Skeletal muscle satellite cell (primary cell): ENCODE results near the gene BCL11B.

Experiments
- H3K27me3 ChIP-seq: 2 replicates; pipeline ENCODE4 v1.7.0; 2013; ENCODE audit warnings: low read length; ENCODE audit not compliant: control insufficient read depth, insufficient read depth
- H3K36me3 ChIP-seq: 2 replicates; pipeline ENCODE4 v1.7.0; 2013; ENCODE audit warnings: mild to moderate bottlenecking, control low read depth, low read length; ENCODE audit not compliant: insufficient read depth
- H3K4me1 ChIP-seq: 2 replicates; pipeline ENCODE4 v1.7.0; 2013; ENCODE audit warnings: low read length; ENCODE audit not compliant: control insufficient read depth, insufficient read depth
- H3K4me2 ChIP-seq: 2 replicates; pipeline ENCODE4 v1.7.0; 2013; ENCODE audit warnings: mild to moderate bottlenecking, low read length
- H3K4me3 ChIP-seq: 2 replicates; pipeline ENCODE4 v1.7.0; 2013; ENCODE audit warnings: low read length
- H3K9ac ChIP-seq: 2 replicates; pipeline ENCODE4 v1.7.0; 2013; ENCODE audit warnings: mild to moderate bottlenecking, low read depth, low read length, moderate library complexity
- H3K9me3 ChIP-seq: replicated peaks from 2 replicates; pipeline ENCODE4 v1.7.0; 2013; ENCODE audit warnings: mild to moderate bottlenecking, control low read depth, low read length

BCL11B gene

DNA sequence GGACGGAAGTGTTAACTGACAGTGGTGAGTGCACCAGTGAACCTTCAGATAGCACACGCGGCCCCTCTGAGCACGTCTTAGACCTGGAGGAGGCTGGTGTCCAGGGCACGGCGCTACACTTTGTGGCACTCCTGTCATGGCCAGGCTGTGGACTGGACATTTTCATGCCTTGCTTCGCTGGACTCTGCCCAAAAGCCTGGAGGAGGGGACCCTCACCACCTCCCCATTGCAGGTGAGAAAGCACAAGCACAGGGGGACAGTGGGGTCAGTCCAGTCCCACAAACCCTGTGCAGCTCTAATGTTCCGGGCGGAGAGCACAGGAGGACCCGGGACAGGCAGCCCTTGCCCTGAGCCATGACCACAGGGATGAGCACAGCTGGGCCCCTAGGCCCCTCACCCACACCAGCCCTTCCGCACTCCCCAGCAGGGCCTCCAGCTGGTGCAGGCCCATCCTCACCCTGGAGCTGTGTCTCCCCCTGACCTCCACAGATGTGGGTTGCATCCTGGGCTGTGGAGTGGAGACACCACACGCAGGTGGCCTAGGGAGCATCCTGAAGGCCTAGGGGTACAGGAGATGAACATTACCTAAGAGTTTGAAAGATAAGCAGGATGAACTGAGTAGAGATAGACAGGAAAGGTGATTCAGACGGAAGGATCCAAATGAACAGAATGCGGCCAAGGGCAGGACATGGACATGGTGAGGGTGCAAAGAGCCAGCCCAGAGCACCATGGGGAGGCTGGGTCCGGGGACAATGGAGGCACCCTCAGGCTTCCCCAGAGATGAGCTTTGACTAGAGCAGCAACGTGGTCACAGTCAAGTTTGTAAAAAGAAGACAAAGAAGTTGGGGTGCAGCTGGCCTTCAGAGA is 132.8 kb downstream of the BCL11B start:
- H3K4me1 ChIP-seq = no peaks in the 10 kb centered on the region
- H3K9me3 ChIP-seq = no peaks in the 10 kb centered on the region
- H3K27me3 ChIP-seq = no peaks in the 10 kb centered on the region
- H3K9ac ChIP-seq = no peak overlapping the region
- H3K4me2 ChIP-seq = no peak overlapping the region
- no peaks in the 10 kb centered on the region for H3K36me3 ChIP-seq
- no peak overlapping the region for H3K4me3 ChIP-seq

DNA sequence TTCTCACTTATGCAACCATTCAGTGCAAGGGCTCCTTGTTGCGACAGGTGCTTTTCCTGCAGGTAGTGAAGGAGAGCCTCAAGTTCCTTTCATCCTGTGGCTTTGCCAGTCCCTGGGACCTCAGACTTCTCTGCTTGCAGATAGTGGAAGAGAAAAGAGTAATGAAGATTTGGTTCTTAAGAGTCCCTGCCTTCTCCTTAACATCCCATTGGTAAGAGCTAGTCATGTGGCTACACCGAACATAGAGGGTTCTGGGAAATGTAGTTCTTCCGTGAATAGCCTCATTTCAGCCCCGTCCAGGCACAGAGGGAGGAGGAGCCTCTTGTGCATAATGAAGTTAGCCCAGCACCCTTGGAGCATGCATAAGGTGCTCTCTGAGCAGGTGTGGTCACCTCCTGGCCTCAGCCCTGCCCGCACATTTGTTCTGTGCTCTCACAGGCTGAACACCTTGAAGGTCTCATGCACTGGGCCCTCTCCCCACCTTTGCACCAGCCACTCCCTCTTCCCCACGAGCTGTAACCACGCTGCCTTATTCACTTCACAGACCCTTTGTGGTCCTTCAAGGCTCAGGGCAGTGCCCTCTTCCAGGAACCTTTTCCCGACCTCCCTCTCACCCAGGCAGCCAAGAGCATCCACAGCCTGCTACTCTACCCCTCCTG is 134.0 kb downstream of the BCL11B start:
- Histone ChIP-seq H3K27me3 (no peaks in the 10 kb centered on the region), H3K36me3 (no peaks in the 10 kb centered on the region), H3K9me3 (peaks cover under 1% of the 10 kb centered on the region), H3K9ac (no peak overlapping the region), H3K4me2 (no peak overlapping the region), H3K4me3 (no peak overlapping the region), H3K4me1 (no peaks in the 10 kb centered on the region)

DNA sequence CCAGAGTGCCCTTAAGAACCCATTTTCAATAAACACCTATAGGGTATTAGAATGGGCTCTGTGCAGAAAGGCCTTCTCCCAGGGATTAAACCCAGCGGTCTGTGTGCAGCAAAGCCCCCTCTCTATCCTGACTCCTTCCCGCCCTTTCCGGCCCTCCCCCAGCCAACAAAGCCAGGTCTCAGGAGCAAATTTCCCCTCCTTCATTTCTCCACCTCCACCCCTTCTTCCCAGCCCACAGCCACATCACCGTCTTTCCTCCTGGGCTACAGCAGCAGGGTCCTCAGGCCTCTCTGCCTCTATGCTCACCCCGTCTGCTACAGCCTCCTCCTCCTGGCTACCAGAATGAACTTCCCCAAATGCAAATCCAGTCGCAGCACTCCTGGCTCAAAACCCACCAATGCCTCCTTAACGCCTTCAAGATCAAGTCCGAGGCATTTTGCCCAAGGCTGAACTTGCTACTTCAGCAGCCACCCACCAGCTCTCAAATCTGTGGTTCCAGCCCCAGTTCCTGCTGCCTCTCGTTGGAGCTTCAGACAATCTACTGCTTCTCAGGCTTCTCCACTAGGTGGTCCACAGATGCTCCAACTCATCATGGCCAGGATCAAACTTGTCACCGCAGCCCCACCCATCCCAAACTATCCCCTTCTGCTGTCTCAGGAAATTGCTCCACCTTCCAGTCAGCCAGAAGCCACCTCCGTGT is 134.8 kb downstream of the BCL11B start:
- H3K27me3 ChIP-seq = no peaks in the 10 kb centered on the region
- no peak overlapping the region for H3K9ac ChIP-seq
- H3K4me3 ChIP-seq = no peak overlapping the region
- no peaks in the 10 kb centered on the region for H3K4me1 ChIP-seq
- no peak overlapping the region for H3K4me2 ChIP-seq
- H3K36me3 ChIP-seq = no peaks in the 10 kb centered on the region
- H3K9me3 ChIP-seq = peaks cover 3% of the 10 kb centered on the region

DNA sequence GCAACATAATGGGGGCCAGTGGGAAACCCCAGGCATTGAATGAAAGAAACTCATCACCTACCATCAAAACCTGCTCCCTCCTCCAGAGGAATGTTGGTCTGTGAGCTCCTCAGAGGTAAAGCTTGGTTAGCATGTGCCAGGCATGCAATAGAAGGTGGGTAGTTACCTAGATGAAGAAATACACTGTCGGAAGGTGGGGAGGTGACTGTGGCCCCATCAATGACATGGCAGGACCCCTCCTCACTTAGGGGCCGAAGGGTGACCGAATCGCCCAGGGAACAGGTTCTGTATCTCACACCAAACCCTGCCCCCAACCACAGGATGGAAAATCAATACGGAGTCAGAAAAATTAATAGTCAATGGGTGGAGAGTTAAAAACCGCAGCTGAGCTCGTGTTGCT is 135.6 kb downstream of the BCL11B start:
- H3K4me3 ChIP-seq = no peak overlapping the region
- H3K27me3 ChIP-seq = no peaks in the 10 kb centered on the region
- H3K4me1 ChIP-seq = no peaks in the 10 kb centered on the region
- H3K36me3 ChIP-seq = no peaks in the 10 kb centered on the region
- no peak overlapping the region for H3K9ac ChIP-seq
- H3K4me2 ChIP-seq = no peak overlapping the region
- peaks cover 3% of the 10 kb centered on the region for H3K9me3 ChIP-seq

DNA sequence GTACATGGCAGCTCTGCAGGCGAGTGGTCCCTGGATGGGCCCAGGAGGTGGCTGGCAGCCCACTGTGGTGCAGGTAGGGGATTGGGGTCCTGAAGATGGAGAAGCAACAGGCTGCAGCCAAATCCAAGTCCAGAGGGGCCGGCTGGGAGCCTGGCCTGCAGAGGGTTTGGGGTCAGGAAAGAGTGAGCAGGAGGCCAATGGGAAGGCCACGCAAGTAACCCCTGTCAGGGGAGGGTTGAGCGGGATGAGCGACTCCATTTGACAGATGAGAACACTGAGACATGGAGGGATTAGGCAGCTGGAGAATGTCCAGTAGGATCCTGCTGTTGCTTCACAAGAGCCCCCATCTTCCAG is 136.0 kb downstream of the BCL11B start:
- Histone ChIP-seq H3K9ac (no peak overlapping the region), H3K27me3 (no peaks in the 10 kb centered on the region), H3K4me1 (no peaks in the 10 kb centered on the region), H3K9me3 (peaks cover 3% of the 10 kb centered on the region), H3K36me3 (no peaks in the 10 kb centered on the region), H3K4me2 (no peak overlapping the region), H3K4me3 (no peak overlapping the region)

DNA sequence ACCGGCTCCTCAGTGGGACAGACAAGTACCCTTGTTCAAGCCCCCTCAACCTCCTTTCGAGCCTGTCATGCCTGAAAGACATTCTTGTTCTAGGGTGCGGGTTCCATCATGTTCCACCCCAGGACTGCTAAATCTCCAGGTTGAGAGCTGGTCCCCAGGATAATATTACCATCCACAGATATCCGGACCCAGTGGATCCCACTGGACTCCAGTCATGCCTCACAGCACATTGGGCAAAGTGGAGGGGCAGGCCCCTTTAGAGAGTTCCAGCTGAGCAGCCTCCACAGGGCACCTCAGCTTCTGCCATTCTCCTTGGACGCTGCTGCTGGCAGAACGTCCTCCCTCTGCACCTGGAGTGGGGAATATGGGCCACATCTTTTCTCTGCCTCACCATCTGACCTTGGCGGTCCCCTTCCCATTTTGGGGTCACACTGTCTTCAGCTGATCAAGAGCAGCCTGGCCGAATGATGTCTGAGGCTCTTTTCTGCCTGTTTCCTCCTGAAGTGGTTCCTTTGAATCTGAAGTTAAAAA is 137.4 kb downstream of the BCL11B start:
- Histone ChIP-seq H3K36me3 (no peaks in the 10 kb centered on the region), H3K4me2 (no peak overlapping the region), H3K9me3 (peaks cover 6% of the 10 kb centered on the region), H3K4me1 (no peaks in the 10 kb centered on the region), H3K27me3 (no peaks in the 10 kb centered on the region), H3K9ac (no peak overlapping the region), H3K4me3 (no peak overlapping the region)

DNA sequence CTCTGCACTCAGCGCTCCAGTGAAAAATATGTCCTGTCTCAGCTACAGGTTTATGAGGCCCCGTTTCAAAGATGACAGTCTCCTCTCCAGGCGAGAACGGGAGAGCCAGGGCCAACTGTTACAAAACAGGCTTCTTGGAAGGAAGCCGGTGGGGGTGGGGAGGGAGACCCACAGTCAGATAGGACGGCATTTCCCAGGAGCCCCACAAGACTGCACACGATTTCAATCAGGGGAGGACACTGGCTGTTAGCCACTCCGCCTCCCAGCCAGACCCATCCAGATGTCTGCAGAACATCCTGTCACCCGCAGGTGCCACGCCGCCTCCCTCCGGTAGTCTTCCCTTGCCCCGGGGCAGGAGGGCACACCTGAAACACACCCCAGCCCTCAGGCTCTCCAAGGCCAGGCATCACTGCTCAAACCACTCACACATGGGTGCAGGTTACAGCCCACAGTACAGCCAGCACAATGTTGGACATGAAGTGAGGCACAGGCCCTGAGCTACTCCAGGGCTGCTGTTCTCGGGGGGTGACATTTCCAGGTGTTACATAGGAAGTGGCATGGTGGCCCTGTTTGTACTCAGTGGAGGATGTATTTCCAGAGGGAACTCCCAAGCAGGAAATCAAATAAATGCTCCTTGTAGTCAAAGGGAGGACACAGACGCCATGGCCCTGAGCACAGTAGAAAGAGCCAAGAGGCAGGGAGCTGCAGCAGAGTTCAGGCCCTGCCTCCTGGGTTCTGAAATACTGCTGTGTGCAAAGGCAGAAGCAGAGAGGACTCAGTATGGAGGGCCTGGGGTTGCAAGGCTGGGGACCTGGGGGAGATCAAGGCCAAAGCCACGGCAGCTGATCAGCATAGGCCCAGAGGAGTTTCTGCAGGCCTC is 138.1 kb downstream of the BCL11B start:
- Histone ChIP-seq H3K4me1 (no peaks in the 10 kb centered on the region), H3K9ac (no peak overlapping the region), H3K4me2 (no peak overlapping the region), H3K36me3 (no peaks in the 10 kb centered on the region), H3K9me3 (peaks cover 11% of the 10 kb centered on the region), H3K4me3 (no peak overlapping the region), H3K27me3 (no peaks in the 10 kb centered on the region)

DNA sequence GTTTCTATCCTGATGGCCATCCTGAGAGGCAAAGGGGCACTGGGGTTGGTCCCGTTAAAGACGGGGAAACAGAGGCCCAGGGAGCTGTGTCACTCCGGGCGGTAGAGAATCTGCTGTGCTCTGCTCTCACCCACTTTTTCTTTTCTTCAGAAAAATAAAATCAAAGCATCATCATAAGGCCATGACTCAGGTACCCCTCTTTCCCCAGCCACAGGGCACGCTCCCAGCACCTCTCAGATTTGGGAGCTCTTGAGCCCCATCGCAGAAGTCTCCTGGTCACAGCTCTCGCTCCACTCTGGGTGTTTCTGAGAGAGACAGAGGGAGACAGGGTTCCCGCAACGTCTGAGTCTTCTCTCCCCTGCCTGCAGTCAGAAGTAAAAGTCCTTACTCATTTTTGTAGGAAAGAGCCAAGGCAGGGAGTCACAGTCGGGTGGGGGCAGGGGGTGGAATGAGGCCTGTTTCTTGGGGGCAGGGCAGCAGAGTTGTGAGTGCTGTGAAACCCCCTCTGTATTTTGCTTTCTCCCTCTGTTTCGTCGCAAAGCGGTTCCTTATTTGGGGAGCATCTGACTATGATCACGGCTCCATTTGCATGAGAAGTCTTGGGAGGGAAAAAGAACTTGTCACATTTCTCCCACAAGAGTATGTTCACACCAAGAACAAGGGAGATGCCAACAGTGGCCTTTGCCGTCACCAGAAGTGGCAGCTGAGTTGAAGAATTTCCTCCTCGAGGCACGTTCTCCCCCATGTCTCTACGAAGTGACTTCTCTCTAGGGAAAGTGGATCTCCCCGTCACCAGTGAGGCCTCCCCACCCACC is 139.0 kb downstream of the BCL11B start:
- Histone ChIP-seq H3K27me3 (no peaks in the 10 kb centered on the region), H3K36me3 (no peaks in the 10 kb centered on the region), H3K4me2 (no peak overlapping the region), H3K4me3 (no peak overlapping the region), H3K9me3 (peaks cover 14% of the 10 kb centered on the region), H3K9ac (no peak overlapping the region), H3K4me1 (no peaks in the 10 kb centered on the region)

DNA sequence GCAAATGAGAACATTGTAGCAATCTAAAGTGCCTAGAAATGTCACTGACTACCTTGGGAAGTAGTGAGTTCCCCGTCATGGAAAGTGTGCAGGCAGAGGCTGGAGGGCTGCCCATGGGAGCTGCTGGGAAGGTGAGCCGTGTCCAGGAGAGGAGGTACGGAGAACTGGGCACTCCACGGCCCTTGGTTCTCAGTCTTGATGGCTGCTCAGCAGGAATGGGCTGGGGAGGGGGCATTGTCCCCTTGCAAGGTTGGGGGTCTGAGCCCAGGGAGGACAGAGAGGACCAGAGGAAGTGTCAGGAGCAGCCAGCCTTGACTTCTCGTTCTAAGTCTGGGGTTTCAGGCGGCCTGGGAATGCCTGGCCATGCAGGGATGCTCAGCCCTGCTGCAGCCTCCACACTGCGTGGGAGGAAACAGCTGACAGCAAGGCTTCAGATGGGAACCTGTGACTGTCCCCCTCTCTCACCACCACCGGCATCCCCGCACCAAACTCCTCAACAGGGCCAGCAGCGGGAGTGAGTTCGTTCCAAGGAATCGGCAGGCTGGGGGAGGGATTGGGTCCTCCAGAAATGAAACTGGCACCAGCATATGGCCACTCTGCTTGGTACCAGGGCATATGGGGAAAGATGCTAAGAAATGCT is 140.2 kb downstream of the BCL11B start:
- H3K9ac ChIP-seq = no peak overlapping the region
- H3K9me3 ChIP-seq = peaks cover 14% of the 10 kb centered on the region
- H3K4me3 ChIP-seq = no peak overlapping the region
- no peaks in the 10 kb centered on the region for H3K27me3 ChIP-seq
- no peaks in the 10 kb centered on the region for H3K36me3 ChIP-seq
- no peak overlapping the region for H3K4me2 ChIP-seq
- H3K4me1 ChIP-seq = no peaks in the 10 kb centered on the region

DNA sequence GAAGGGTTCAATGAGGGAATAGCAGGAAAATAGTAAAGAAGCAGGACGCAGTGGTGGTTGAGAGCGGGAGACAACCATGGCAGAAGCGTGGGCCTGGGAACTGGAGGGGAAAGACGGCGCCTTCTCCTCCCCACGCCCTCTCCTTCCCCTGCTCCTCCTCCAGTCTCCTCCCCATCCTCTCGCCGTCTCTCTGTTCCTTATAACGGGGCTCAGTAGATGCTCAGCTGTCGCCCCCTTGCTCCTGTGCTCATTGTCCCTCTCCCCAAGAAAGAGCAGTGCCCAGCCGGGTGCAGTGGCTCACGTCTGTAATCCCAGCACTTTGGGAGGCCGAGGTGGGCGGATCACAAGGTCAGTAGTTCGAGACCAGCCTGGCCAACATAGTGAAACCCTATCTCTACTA is 142.0 kb downstream of the BCL11B start:
- no peak overlapping the region for H3K4me3 ChIP-seq
- no peaks in the 10 kb centered on the region for H3K36me3 ChIP-seq
- H3K27me3 ChIP-seq = no peaks in the 10 kb centered on the region
- H3K4me2 ChIP-seq = no peak overlapping the region
- no peak overlapping the region for H3K9ac ChIP-seq
- peaks cover 14% of the 10 kb centered on the region for H3K9me3 ChIP-seq
- no peaks in the 10 kb centered on the region for H3K4me1 ChIP-seq
